ENCODE results near the gene PPP2R5E.
"Not testable (repeated sequence)": the region's sequence is repeated elsewhere in the genome, so short reads cannot be mapped to it uniquely, and the experiment has no call there.

Gene PPP2R5E

DNA sequence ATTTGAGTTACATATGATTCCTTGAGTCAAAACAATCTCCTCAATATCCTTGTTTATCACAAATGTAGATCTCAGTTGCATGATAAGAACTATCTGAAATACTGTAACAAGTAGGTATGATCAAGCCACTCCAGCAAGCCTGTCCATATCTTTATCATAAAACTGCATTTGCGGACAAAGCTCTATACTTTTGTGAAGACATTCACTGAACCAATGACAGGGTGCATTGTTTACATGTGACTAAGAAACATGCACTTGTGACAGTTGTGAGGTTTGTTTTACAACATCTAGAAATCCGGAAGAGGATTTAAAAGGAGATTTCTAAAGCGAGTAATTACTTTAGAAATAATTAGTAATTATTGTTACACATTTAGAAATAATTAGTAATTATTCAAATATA lies 111.7 kb downstream of the PPP2R5E start:
- DNase-seq: no peak

DNA sequence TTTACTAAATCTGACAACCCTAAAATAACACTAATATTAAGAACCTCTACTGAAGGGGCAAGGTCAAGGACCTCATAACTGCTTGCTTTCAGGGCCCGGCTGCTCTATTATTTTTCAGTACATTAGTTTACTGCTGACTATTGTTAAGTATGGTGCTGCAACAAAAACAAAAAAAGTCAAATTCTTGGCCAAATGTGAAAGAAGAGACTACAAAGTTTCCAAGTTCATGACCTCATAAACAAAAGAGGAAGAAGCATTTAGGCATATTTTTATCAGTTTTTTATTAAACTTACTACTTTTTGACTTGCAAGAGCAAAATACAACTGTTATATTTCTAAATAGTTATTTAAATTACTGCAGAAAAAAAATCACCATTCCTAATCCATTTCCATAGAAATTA lies 114.7 kb downstream of the PPP2R5E start:
- no peak for DNase-seq

DNA sequence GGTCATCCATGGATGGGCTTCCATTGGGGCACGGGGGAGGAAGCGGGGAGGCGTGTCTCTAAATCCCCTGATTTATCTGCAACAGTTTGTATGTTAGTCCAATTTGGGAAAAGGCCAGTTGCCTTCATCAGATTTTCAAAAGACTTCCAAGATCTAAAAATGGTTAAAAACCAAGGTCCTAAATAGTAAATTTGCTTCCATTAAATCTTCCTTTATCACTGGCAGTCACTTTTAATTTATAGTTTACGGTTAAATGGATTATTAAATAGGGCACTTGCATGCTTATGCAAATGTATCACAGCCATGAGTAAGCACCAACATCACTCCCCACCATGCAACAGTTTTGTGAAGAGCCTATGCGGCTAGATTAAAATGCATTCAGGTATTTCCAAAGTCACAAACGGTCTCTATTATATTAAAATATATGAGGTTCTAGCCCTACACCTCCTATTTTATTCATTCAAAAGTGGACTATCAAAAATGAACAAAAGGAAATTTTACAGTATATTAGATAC lies 116.3 kb downstream of the PPP2R5E start:
- DNase-seq: no peak

DNA sequence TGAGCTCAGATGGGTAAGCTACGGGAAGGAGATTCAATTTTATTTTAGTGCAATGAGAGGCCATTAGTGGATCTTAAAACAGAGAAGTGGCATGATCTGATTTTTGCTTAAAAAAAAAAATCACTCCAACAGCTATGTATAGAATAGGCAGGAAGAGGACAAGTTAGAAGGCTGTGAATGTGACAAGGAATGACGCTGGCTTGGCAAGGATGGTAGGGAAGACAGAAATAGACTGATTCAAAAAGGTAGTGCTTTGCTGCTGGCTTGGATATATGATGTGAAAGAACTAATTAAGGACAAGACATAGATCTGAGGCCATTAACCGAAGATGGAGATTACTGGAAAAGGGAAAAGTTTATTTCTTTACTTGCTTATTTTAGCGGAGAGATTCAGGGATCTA lies 119.3 kb downstream of the PPP2R5E start:
- no peak for DNase-seq

DNA sequence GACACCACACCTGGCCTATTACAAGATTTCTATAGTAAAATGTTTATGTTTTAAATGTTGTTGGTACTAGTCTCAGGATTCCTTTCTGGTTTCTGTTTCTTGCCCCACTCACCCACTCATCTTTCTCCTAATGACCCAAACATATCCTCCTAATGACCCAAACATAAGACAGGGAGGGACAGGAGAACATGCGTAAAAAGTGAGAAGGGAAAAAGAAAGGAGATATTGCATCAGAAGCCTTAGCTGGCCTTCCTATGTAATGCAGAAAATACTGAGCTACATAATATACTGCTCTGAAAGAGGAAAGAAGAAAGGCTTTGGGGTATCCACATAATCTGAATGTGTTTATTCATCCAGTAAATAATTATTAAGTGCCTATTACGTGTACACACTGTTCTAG lies 119.8 kb downstream of the PPP2R5E start:
- DNase-seq: no peak

DNA sequence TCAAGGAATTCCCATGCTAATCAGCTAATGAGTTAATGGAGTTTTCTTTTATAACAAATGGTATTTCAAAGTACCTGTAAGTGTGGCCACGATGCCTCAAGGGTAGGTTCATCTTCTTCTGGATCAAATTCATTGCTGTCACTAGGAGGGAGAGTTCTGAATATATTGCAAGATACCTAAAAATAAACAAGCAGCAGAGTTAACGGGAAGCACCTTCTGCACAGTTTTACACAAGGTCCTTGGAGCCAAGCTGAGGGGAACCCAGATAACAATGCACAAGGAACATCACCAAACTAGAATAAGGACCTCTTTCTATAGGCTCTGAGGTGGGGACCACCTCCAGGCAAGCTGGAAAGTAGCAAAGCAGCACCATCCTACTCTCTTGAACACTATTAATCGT lies 121.3 kb downstream of the PPP2R5E start:
- no peak for DNase-seq

DNA sequence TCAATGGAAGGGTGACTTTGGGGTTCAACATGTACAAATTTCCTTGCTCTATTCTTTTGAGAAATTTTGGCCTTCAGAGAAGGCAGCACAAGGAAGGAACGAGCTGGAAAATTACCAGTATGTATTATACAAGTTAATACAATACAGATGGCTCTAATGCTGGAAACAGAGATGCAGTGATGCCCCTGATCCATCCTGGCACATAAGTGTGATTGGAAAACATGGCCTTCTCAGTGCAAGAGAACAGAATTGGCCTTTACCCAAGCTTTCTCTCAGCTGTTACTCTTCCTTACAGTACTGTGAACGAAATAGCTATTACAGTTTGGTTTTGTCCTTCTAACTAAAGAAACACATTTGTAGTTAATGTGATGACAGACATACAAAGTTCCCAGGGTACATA lies 122.0 kb downstream of the PPP2R5E start:
- DNase-seq: no peak

DNA sequence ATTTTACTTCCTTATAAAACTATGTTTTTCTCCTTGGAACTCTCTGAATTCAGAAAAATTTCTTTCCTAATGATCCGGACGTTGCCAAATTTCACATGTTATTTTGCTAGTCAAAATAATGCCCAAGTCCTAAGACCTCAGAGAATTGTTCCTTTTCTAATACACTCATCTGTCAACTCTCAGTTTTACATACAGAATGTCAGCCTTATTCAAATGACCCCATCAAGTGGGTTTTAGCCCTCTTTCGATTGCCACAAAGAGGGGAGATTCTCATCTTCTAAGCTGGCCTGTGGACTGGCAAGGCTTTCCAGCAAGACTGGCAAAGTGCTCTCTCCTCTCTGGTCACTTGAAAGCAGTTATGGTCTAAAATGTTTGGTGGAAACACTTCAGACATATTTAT lies 125.2 kb downstream of the PPP2R5E start:
- no peak for DNase-seq

DNA sequence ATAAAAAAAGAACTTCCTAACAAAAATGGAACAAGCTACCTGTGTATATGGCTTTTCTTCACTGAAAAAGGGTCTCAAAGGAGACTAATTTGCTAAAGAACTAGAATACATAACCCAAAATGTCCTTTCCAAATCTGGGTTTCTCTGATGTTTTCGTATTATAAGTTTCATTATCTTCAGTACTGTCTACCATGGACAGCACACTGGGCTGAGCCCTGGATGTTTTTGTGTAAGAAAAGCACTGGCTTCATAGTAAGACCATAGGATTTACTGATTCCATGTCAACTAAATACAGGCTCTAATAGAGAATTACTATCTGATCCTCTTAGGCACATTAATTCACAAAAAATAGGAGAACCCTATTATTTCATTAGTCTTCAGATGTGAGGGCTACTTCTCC lies 130.2 kb downstream of the PPP2R5E start:
- DNase-seq: no peak

DNA sequence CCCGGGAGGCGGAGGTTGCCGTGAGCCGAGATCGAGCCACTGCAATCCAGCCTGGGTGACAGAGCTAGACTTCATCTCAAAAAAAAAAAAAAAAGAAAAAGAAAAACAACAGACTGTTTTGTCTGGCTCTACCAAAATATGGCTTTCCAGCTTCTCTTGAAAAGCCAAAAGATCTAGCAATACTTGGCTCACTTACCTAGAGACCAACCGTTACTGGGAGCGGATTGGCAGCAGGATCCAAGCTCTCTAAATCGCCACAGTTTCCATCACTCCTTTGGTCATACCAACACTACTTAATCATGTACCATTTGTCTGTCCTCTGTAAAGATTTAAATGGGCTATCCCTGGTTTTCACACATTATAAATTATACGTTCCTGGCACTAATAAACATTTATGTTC lies 136.8 kb downstream of the PPP2R5E start:
- DNase-seq: no peak

DNA sequence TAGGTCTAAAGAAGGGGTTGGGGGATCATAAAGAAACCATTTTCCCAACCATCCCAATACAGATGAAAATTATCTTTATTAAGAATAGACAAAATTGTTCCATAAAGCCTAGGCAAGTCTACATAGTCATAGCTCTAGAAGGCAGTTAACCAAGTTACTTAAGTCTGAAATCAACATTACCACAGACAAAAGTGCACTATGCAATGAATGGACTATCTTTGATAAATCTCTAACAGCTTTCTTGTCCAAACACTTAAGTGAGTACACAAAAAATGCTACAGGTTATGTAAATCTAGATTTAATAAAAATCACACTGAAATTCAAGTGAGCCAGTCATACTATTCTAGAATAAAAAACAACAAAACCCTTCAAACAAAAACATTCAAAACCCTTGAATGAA lies 137.5 kb downstream of the PPP2R5E start:
- no peak for DNase-seq

DNA sequence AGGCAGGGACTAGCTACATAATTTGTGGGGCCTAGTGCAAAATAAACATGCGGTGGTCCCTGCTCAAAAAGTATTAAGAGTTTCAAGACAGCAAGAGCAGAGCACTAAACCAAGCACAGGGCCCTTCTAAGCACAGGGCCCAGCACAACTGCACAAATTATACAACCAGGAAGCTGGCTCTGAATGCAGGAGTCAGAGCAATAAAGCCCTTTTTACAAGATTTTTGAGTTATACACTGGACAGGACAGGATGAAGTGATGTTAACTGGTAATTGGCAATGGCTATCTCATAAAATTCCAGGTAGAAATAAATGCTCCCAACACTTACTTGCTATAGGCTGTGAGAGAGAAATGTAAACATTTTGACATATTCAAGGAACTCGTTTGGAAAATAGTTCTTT lies 138.3 kb downstream of the PPP2R5E start:
- DNase-seq: no peak

DNA sequence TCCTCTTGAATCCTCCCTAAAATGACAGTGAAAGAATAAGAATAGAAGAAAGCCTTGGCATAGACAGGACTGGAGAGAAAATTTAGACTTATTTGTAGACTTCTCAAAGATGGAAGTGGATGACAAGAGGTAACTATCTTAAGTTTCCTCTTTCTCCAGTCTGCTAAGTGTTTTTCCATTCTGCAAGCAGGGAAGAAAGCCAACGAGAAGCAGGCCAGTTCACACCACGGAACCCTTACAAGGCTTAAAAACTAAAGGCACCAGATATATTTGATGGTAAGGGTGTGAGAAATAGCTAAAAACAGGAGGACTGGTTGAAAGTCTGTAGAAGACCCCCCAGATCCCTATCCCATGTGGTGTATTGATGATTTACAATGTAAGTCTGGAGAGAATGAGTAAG lies 141.5 kb downstream of the PPP2R5E start:
- DNase-seq: no peak

DNA sequence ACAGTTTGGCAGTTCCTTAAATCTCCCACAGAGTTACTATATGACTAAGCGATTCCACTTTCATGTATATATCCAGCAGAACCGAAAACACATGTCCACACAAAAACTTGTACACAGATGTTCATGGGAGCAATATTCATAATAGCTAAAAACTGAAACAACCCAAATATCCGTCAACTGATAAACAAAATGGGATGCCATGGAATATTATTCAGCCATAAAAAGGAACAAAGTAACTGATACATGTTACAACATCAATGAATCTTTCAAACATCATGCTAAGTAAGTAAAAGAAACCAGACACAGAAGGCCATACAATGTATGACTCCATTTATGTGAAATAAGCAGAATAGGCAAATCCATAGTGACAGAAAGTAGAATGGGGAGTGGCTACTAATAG lies 144.2 kb downstream of the PPP2R5E start:
- no peak for DNase-seq

DNA sequence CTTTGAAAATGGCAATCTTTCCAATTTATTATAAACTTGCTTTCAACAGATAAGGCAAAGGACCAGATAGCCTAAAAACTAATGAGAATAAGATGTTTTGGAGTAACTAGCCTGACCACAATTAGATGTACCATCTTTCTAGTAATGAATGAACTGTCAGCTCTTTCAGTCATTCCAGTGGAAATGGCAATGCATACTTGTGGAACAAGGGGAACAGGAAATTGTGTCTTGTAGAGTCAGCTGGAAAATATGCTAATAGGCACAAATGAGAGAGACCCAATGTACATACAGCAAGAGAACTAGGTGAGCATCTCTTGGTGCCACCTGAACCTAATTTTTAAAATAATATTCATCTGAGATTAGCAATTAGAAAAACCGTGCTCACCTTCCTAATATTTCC lies 148.3 kb downstream of the PPP2R5E start:
- DNase-seq: no peak

DNA sequence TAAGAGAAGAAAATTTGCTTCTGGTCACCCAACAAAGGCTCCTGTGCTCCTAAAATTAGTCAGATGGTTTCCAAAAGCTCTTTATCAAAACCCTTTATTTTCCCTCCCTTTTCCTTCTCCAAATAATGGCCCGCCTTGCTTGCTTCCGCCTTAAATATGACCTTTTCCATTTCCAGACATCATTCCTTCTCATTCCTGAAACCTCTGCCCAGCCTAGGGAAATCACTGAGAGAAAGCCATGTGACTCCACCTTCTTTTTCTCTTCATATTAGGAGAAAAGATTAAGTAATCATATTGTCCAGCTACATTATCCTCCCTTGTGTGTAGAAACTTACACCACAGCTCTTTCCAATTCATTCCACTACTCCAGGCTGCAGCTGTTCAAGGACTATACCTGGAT lies 148.7 kb downstream of the PPP2R5E start:
- no peak for DNase-seq

DNA sequence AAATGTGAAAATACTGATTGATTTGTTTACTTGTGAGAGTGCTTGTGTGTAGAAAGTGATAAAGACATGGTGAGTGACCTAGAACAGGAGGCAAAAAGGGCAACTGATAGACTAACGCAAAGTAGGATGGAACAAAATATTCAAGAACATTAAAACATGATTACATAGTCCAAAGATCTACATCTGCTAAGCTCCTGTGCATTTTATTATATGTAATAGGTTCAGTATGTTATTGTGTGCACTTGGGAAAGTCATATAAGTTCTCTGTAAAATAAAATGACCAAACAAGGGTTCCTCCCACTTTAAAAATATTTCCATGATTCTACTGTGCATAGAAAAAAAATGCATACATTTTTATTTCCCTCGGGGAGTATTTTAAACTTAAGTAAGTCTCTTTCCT lies 150.2 kb downstream of the PPP2R5E start:
- DNase-seq: no peak

DNA sequence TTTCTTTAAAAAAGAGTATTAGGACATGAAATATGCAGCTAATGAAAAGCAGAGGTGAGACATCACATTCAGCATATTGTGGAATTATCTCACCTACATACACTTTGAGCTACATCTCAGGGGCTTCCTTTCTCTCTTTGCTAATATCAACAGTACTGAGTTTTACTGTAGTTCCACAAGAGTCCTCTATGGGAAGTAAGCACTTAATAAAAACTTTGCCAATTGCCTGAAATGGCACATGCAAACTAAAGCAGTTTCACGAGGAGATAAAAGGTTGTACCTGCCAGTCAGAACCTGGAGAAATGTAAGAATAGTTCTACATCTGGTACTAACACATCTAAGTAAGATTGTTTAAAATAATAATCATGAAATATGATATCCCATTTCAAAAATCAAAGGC lies 150.9 kb downstream of the PPP2R5E start:
- no peak for DNase-seq

DNA sequence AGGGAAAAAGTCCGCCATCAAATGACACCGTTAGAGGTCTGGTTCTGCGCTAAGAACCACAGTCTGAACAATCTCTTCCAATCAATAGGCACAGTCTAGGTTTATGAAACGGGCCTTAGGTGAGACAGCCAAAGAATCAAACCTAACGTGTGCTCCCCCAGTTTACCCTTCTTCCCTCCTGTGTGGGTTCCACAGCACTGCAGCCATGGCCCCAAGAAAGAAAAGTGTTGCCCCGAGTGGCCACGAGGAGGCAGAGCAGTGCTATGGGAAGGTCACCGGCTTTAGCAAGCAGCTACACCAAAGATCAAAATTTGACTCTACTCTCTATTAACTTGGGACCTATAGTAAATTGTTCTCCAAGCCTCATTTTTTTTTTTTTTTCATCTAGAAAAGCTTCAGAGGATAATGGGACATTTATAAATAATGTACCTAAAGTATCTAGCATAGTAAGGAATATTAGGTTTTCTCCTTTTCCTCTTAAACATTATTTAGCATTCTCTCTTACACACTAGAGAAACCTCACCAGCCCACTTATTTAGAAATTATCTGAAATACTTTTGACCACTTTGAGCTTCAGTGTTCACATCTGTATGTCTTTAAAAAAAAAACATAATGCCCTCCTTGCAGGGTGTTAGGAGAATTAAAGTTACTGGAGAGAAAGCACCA lies 154.3 kb downstream of the PPP2R5E start:
- no peak for DNase-seq

DNA sequence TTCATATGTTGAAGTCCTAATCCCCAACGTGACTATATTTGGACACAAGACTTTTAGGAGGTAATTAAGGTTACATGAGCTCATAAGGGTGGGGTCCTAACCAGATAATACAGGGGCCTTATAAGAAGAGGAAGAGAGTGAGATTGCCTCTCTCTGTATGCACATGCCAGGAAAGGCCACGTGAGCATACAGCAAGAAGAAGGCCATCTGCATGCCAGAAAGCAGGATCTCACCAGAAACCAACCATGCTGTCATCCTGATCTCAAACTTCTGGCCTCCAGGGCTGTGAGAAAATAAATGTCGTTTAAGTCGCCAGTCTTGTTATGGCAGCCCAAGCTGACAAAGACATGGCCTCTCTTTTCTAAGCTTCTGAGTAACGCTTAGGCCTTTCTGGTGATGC lies 155.5 kb downstream of the PPP2R5E start:
- DNase-seq: no peak

DNA sequence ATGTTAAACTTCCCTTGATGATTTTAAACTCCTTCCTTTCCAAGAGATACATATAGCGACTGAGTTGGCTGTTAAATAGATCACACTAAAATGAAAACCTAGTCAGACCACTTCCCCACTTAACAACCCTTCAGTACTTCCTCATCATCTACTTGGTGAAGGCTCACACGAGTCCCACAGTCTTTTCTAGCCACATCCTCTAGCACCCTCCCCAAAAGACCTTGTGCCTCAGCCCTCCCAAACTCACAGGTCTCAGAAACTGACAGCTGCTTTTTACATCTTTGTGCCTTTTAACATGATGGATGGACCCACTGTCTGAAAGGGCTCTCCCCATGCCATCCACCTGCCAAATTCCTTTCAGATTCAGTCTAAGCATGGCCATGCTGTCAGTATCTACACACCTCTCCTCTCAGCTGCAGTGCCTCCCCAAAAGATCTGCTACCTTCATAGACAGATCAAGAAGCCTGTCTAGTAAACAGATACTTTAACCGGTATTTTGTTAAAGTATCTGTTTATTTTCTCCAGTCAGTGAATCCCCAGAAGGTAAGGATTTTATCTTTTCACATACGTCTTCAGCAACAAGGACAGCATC lies 159.3 kb downstream of the PPP2R5E start:
- DNase-seq: no peak

DNA sequence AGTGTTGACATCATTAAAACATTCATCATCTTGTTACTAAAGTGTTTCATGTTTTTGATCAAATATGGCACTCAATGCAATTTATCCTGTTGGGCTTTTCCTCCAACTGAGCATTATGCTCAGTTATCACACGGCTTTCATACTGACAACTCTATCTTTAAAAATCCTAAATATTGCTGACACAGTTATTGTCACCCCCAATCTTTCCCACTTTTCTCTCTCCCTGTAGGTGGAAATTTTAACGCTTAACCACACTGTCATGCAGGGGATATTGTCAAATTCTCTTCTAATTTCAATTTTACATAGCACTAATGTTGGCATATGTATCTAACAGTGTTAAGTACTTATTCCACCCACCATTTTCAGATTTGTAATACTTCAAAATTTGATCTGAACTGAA lies 164.7 kb downstream of the PPP2R5E start:
- no peak for DNase-seq

DNA sequence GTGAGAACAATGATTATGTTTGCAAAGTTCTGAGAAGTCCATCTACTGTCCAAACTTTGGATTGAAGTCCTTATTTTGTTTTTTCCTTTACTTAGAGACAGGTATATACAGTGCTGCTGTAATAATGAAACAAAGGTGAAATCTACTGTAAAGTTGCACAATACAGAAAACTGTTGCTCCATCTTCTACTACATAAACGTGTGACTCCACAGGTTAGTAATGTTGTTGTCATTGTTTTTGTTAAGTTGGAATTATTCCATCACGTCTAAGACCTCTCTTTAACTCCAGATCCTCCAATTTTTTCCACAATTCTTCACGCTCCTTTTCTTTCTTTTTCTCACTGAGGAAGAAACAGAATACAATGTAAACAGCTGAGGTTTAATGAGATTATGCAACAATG lies 167.4 kb downstream of the PPP2R5E start:
- no peak for DNase-seq

DNA sequence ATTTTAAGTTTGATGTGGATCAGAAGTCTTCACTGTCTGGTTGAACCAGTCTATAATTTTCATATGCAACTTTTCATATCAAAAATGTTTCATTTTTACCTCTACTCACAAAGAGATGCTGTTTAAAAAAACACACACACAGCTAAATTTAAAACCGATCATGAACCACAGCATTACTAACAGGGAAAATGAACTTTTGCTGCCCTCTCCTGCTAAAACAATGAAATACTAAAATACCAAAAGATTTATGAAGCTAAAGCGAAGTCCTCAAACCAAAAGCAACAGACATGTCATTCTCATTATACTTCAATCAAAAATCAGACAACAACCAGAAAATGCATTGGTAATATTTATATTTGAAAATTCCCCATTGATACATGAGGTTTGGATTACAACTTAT lies 171.6 kb downstream of the PPP2R5E start:
- DNase-seq: not testable (repeated sequence)

DNA sequence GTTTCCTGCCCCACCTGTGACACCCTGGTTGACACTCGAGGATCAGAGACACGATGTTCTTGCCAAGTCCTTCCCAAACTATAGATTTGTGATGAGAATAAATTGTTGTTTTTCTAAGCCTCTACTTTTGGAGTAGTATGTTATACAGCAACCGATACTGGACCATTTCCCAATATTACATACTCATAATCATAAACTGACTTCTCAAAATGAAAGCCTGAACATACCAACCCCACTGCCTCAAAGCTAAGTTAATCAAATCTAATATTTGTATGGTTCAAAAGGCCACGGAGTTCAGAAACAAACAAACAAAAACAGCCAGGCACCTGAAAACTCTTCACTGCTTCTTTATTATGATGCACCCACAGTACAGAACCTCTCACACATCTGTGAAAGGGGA lies 172.1 kb downstream of the PPP2R5E start:
- no peak for DNase-seq

Data from NCI-H774 (cell line).